Stimulated activated naive CD8-positive, alpha-beta T cell treated with anti-CD3 and anti-CD28 coated beads, Interleukin-15, Interleukin-2, amounts not matched to agents 100 U/mL and 50 U/mL, for 24 hours (primary cell): Measurements from ENCODE around the gene SYVN1.

Experiments
- ATAC-seq: fragments of 150-1000 bp; cut with Tn5 transposase; one replicate; pipeline ENCODE4 v1.10.0; 2021
- DNase-seq: peaks from one replicate; pipeline ENCODE4 v3.0.0; 2021

The SYVN1 gene

GRCh38 chr11:65112546-65113360 lies 21.6 kb downstream of the SYVN1 start:
- ATAC-seq (peak; percentile 26), DNase-seq (peak; percentile 82)

GRCh38 chr11:65111744-65112545 lies 22.4 kb downstream of the SYVN1 start, which contains the start of gene TM7SF2:
Gene TM7SF2 (plus strand): TSS chr11:65111872. CDS start chr11:65112016, 144 bp downstream.
- ATAC-seq (peak; percentile 79), DNase-seq (peak; percentile 97)

GRCh38 chr11:65111159-65111743 lies 23.1 kb downstream of the SYVN1 start:
- ATAC-seq, result no peak
- DNase-seq, result no peak

GRCh38 chr11:65110354-65110861 lies 23.9 kb downstream of the SYVN1 start:
- ATAC-seq, result peak; percentile 52
- peak; percentile 99 for DNase-seq

GRCh38 chr11:65109231-65110198 lies 24.8 kb downstream of the SYVN1 start:
- no peak for ATAC-seq

GRCh38 chr11:65108469-65109123 lies 25.7 kb downstream of the SYVN1 start:
- ATAC-seq, result no peak
- no peak for DNase-seq

More at GRCh38 chr11:65109231-65110198, 24.8 kb downstream of the SYVN1 start:
- DNase-seq, result no peak

- ATAC-seq, result no peak
- no peak for DNase-seq
These were observed 26.4 kb downstream of the SYVN1 start for GRCh38 chr11:65107751-65108468.

GRCh38 chr11:65107078-65107477 lies 27.2 kb downstream of the SYVN1 start:
- DNase-seq (no peak), ATAC-seq (no peak)

GRCh38 chr11:65104628-65105027 lies 29.7 kb downstream of the SYVN1 start:
- DNase-seq (no peak), ATAC-seq (no peak)

GRCh38 chr11:65103476-65103875 lies 30.8 kb downstream of the SYVN1 start:
- no peak for DNase-seq
- no peak for ATAC-seq

GRCh38 chr11:65102142-65103095 lies 31.9 kb downstream of the SYVN1 start:
- DNase-seq, result no peak
- ATAC-seq, result no peak

GRCh38 chr11:65100674-65101350 lies 33.5 kb downstream of the SYVN1 start:
- no peak for DNase-seq
- no peak for ATAC-seq

- ATAC-seq (no peak), DNase-seq (no peak)
These were observed 37.4 kb downstream of the SYVN1 start for GRCh38 chr11:65096926-65097325.

- ATAC-seq (peak; percentile 96), DNase-seq (peak; percentile 88)
These were observed 38.1 kb downstream of the SYVN1 start, which contains the start of gene VPS51 for GRCh38 chr11:65095974-65096806. Gene VPS51 (plus strand): TSS chr11:65096214. CDS start chr11:65096251, 37 bp downstream.

- ATAC-seq, result no peak
- no peak for DNase-seq
These were observed 38.9 kb downstream of the SYVN1 start for GRCh38 chr11:65095427-65095826.

GRCh38 chr11:65090628-65091027 lies 43.7 kb downstream of the SYVN1 start:
- DNase-seq (no peak), ATAC-seq (no peak)

GRCh38 chr11:65089621-65090020 lies 44.7 kb downstream of the SYVN1 start:
- no peak for DNase-seq
- no peak for ATAC-seq
